Central memory CD8-positive, alpha-beta T cell (primary cell): ENCODE results near the gene ABCD1.
A peak's percentile ranks its signal among the peaks of the same experiment; 100 is the strongest.

Source experiments
- ATAC-seq: fragments of 150-1000 bp; cut with Tn5 transposase; replicated peaks from 2 replicates; pipeline ENCODE4 v1.10.0; 2022; ENCODE audit warnings: mild to moderate bottlenecking, moderate FRiP score, moderate number of reproducible peaks; ENCODE audit not compliant: poor library complexity, severe bottlenecking; ENCODE audit errors: extremely low read depth
- DNase-seq, 2 donors: peaks; one replicate each; pipeline ENCODE4 v3.0.0; 2021; ENCODE audit warnings: low spot score in 2 of 2
- H3K27ac Mint-ChIP-seq: one replicate; pipeline ENCODE4 v1.8.0; 2022; ENCODE audit warnings: low read depth, mild to moderate bottlenecking, moderate library complexity, mixed read lengths
- H3K27me3 Mint-ChIP-seq: one replicate; pipeline ENCODE4 v1.8.0; 2022; ENCODE audit warnings: mixed read lengths
- H3K36me3 Mint-ChIP-seq: one replicate; pipeline ENCODE4 v1.8.0; 2022; ENCODE audit warnings: mild to moderate bottlenecking, moderate library complexity, mixed read lengths; ENCODE audit not compliant: insufficient read depth
- H3K4me1 Mint-ChIP-seq: one replicate; pipeline ENCODE4 v1.8.0; 2022; ENCODE audit warnings: mixed read lengths
- H3K4me3 Mint-ChIP-seq: one replicate; pipeline ENCODE4 v1.8.0; 2022; ENCODE audit warnings: mild to moderate bottlenecking, moderate library complexity, mixed read lengths
- H3K9me3 Mint-ChIP-seq: one replicate; pipeline ENCODE4 v1.8.0; 2022; ENCODE audit warnings: mixed read lengths

ABCD1 gene

GRCh38 chrX:153706799-153707198 lies 17.9 kb upstream of the ABCD1 start:
- Mint-ChIP-seq H3K27me3 (no peaks in the 10 kb centered on the region), H3K36me3 (peaks cover 14% of the 10 kb centered on the region), H3K4me3 (no peak overlapping the region), H3K9me3 (no peaks in the 10 kb centered on the region), H3K4me1 (peaks cover 7% of the 10 kb centered on the region), H3K27ac (peak overlapping the region; percentile 70)
- DNase-seq = no peak
- ATAC-seq = no peak

GRCh38 chrX:153707406-153707805 lies 17.2 kb upstream of the ABCD1 start:
- H3K27me3 Mint-ChIP-seq = no peaks in the 10 kb centered on the region
- no peaks in the 10 kb centered on the region for H3K9me3 Mint-ChIP-seq
- H3K27ac Mint-ChIP-seq = peak overlapping the region; percentile 70
- no peak overlapping the region for H3K4me3 Mint-ChIP-seq
- peaks cover 7% of the 10 kb centered on the region for H3K4me1 Mint-ChIP-seq
- ATAC-seq = no peak
- H3K36me3 Mint-ChIP-seq = peaks cover 16% of the 10 kb centered on the region
- no peak for DNase-seq

DNA sequence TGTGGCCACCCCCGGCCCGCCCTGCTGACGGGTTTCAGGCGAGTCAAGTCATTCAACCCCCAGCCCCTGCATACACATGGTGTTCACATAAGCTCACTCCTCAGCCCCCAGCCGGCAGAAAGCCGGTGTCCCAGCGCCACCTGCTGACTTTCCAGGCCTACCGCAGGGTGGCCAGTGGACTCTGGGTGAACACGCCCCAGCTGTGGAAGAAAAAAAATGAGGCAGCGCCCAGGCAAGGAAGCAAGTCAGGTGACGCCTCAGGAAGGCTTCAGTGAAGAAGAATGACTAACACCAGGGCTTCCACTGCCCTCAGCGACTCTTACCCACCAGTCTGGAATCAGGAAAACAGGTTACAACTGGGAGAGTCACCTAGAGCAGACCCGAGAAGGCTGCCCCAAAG lies 16.2 kb upstream of the ABCD1 start:
- Mint-ChIP-seq H3K27me3 (no peaks in the 10 kb centered on the region), H3K36me3 (peaks cover 18% of the 10 kb centered on the region), H3K4me3 (no peak overlapping the region)

DNA sequence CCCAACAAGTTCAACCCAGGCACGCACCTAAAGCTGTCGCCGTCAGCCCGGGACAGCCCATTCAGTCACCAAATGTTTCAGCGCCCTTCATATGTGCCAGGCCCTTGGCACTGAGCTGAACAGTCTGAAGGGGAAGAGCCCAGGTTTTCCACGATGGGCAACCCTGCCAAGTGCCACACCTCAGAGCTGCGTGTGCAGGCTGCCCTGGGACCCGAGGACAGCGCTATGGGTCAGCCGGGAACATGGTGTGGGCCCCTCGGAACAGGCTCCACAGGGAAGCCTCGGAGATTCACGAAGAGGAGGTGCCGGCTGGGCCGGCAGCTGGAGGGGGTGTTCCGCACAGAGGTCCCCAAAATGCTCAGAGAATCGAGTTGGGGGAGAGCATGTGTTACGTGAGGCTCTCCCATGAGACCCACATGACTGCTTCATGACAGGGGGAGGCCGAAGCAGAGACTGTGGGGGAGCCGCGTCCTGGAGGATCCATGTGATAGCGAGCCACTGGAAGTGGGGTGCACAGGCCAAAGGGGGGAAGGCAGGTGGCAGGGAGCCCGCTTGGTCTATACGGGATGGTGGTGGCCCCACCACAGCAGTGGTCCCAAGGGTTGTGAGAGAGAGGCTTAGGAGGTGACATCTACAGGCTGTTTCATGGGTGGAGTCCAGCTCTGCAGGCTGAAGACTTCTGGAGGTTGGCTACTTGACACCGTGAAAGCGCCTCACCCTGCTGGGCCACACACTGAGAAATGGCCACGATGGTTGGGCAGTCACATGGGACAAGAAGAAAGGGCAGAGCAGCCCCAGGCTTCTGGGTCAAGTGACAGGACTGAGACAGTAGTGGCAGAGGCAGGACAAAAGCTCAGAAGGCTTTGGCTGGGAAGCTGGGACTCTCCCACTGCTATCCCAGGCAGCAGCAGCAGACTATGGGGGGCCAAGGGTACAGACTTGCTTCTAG lies 14.7 kb upstream of the ABCD1 start:
- ATAC-seq = no peak
- Mint-ChIP-seq H3K27me3 (no peaks in the 10 kb centered on the region), H3K4me3 (no peak overlapping the region), H3K4me1 (peaks cover 12% of the 10 kb centered on the region), H3K9me3 (no peaks in the 10 kb centered on the region), H3K27ac (no peak overlapping the region), H3K36me3 (peaks cover 25% of the 10 kb centered on the region)
- no peak for DNase-seq

More for the DNA sequence above, 16.2 kb upstream of the ABCD1 start:
- H3K9me3 Mint-ChIP-seq = no peaks in the 10 kb centered on the region
- peaks cover 9% of the 10 kb centered on the region for H3K4me1 Mint-ChIP-seq
- DNase-seq (no peak), ATAC-seq (no peak)
- no peak overlapping the region for H3K27ac Mint-ChIP-seq

- ATAC-seq (no peak), DNase-seq (no peak)
- H3K36me3 Mint-ChIP-seq = peaks cover 43% of the 10 kb centered on the region
- H3K4me3 Mint-ChIP-seq = no peak overlapping the region
- H3K4me1 Mint-ChIP-seq = peaks cover 9% of the 10 kb centered on the region
- H3K27me3 Mint-ChIP-seq = no peaks in the 10 kb centered on the region
- no peaks in the 10 kb centered on the region for H3K9me3 Mint-ChIP-seq
- no peak overlapping the region for H3K27ac Mint-ChIP-seq
These were observed 10.4 kb upstream of the ABCD1 start for GRCh38 chrX:153714256-153714655.

GRCh38 chrX:153717445-153717844 lies 7.2 kb upstream of the ABCD1 start:
- Mint-ChIP-seq H3K27ac (no peak overlapping the region), H3K27me3 (no peaks in the 10 kb centered on the region), H3K36me3 (peaks cover 46% of the 10 kb centered on the region), H3K4me1 (peaks cover 17% of the 10 kb centered on the region), H3K4me3 (no peak overlapping the region), H3K9me3 (no peaks in the 10 kb centered on the region)
- no peak for ATAC-seq
- DNase-seq = no peak

DNA sequence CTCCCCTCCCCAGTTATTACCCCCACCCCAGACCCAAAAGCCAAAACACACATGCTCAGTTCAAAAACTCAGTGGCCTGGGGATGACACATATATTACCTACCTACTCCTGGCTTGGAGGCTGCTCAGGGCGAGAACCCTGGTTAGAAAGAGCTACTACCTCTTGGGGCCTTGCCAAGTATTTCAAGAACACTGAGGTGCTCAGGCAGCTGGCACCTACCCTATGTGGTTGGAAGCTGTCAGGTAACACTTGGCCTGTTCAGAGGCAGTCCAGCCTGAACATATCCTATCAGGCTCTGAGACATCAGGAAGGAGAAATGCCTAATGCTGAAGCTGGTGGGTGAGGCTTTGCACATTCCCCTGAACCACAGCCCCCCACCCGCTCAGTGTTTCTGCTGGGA lies 5.4 kb upstream of the ABCD1 start:
- Mint-ChIP-seq H3K27me3 (no peaks in the 10 kb centered on the region), H3K36me3 (peaks cover 40% of the 10 kb centered on the region), H3K9me3 (no peaks in the 10 kb centered on the region), H3K4me1 (peaks cover 18% of the 10 kb centered on the region), H3K27ac (no peak overlapping the region), H3K4me3 (no peak overlapping the region)
- no peak for ATAC-seq
- DNase-seq = no peak

- Mint-ChIP-seq H3K36me3 (peaks cover 41% of the 10 kb centered on the region), H3K4me1 (peaks cover 18% of the 10 kb centered on the region), H3K27ac (no peak overlapping the region), H3K27me3 (no peaks in the 10 kb centered on the region), H3K9me3 (no peaks in the 10 kb centered on the region), H3K4me3 (no peak overlapping the region)
- ATAC-seq = no peak
- DNase-seq = no peak
These were observed 5.0 kb upstream of the ABCD1 start for GRCh38 chrX:153719701-153720100.

DNA sequence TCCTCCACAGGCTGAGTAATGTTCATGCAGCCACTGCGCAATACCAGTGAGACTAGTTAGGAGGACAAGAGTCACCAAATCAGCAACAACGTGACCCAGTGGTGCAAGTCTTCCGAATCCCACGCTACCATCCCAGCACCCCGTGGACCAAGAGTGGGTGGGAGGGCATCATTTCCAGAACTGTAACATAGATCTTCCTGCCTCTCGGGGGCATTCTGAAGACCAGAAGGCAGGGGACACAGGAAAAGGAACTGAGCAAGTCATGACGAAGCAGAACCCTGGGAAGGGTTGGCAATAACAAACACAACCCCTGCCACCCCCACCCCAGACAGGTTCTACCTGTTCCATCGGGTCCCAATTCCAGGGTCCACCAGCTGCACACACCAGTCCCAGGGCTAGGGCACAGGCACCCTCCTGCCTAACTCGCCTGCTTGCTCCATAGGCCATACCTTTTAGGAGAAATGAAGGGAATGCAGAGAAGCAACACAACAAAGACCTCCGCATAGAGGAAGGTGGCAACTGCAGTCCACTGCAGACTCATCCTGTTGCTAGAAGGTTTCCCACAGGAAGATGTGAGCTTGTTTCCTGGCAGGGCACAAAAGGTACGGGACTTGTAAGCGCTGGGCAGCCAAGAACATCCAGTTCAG lies 1.8 kb upstream of the ABCD1 start:
- H3K9me3 Mint-ChIP-seq = no peaks in the 10 kb centered on the region
- peaks cover 18% of the 10 kb centered on the region for H3K4me1 Mint-ChIP-seq
- H3K4me3 Mint-ChIP-seq = peak overlapping the region; percentile 80
- H3K27me3 Mint-ChIP-seq = no peaks in the 10 kb centered on the region
- no peak for ATAC-seq
- H3K27ac Mint-ChIP-seq = peak overlapping the region; percentile 51
- no peak for DNase-seq
- H3K36me3 Mint-ChIP-seq = peaks cover 37% of the 10 kb centered on the region

DNA sequence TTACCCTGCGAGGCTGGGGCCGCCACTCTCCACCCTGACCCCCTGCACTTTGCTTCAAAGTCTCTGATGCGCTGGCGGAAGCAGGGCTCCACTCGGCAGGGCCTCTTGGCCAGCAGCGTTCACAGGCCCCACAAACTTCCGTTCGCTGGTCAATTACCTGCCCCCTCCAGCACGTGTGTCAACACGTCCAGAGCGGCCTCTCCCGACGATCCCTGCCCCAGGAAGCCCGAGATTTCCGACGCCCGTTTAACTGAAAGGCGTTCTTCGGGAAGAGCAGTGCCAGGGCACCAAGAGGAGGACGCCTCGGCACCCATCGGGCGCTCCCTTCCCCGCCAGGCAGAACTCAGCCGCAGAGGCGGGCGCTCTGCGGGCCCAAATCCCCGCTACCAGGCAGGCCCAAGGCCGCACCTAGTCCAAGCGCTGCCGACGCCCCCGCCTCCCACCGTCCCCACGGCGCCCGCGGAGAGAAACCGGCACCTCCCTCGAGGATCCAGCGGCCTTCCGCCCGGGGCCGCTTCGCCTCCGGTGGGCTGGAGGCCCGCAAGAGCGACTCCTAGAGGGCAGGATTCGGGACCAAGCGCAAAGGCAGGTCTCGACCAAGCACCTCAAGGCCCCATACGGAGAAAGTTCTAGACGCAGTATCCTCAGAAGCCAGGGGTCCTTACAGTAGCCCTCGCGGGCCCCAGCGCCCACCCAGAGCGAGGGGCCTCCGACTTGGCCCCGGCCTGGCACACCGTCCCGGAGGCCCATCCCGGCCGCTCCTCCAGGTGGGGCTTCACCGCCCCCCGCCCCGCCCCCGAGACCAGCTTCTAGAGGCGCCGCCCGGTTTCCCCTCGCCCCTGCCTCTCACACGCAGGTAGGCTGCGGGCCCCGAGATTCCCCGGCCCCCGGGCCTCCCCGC lies 1.1 kb upstream of the ABCD1 start:
- peak; percentile 31 for ATAC-seq
- no peaks in the 10 kb centered on the region for H3K27me3 Mint-ChIP-seq
- peaks cover 29% of the 10 kb centered on the region for H3K36me3 Mint-ChIP-seq
- DNase-seq = peak in 1 of 2 donors; percentile 33
- H3K4me3 Mint-ChIP-seq = peak overlapping the region; percentile 80
- peak overlapping the region; percentile 51 for H3K27ac Mint-ChIP-seq
- H3K4me1 Mint-ChIP-seq = peaks cover 17% of the 10 kb centered on the region
- H3K9me3 Mint-ChIP-seq = no peaks in the 10 kb centered on the region

GRCh38 chrX:153725039-153725831 lies 579 bp downstream of the ABCD1 start:
- DNase-seq (no peak), ATAC-seq (no peak)
- H3K36me3 Mint-ChIP-seq = peaks cover 18% of the 10 kb centered on the region
- peaks cover 13% of the 10 kb centered on the region for H3K4me1 Mint-ChIP-seq
- H3K27ac Mint-ChIP-seq = peak overlapping the region; percentile 78
- H3K4me3 Mint-ChIP-seq = peak overlapping the region; percentile 80
- H3K9me3 Mint-ChIP-seq = no peaks in the 10 kb centered on the region
- H3K27me3 Mint-ChIP-seq = no peaks in the 10 kb centered on the region
